ENCODE measurements around the gene GABRB3.

GABRB3 gene

GRCh38 chr15:26670116-26670515 lies 102.8 kb downstream of the GABRB3 start:
- no peak for DNase-seq

- no peak for DNase-seq
Observed at GRCh38 chr15:26667222-26667988, 105.5 kb downstream of the GABRB3 start.

GRCh38 chr15:26665957-26666791 lies 106.7 kb downstream of the GABRB3 start:
- DNase-seq = no peak

GRCh38 chr15:26662283-26662682 lies 110.6 kb downstream of the GABRB3 start:
- DNase-seq = no peak

- no peak for DNase-seq
Observed at GRCh38 chr15:26661748-26662147, 111.1 kb downstream of the GABRB3 start.

GRCh38 chr15:26661107-26661506 lies 111.8 kb downstream of the GABRB3 start:
- DNase-seq = no peak

GRCh38 chr15:26660241-26660640 lies 112.6 kb downstream of the GABRB3 start:
- no peak for DNase-seq

- no peak for DNase-seq
Observed at GRCh38 chr15:26658290-26658689, 114.6 kb downstream of the GABRB3 start.

- no peak for DNase-seq
Observed at GRCh38 chr15:26656080-26656479, 116.8 kb downstream of the GABRB3 start.

GRCh38 chr15:26651909-26652308 lies 121.0 kb downstream of the GABRB3 start:
- DNase-seq = no peak

- DNase-seq = no peak
Observed at GRCh38 chr15:26648676-26649075, 124.2 kb downstream of the GABRB3 start.

- DNase-seq = no peak
Observed at GRCh38 chr15:26644948-26645347, 127.9 kb downstream of the GABRB3 start.

GRCh38 chr15:26641144-26641543 lies 131.7 kb downstream of the GABRB3 start:
- DNase-seq = no peak

GRCh38 chr15:26640601-26641000 lies 132.3 kb downstream of the GABRB3 start:
- no peak for DNase-seq

GRCh38 chr15:26639966-26640365 lies 132.9 kb downstream of the GABRB3 start:
- no peak for DNase-seq

- DNase-seq = no peak
Observed at GRCh38 chr15:26635614-26636013, 137.3 kb downstream of the GABRB3 start.

- no peak for DNase-seq
Observed at GRCh38 chr15:26635105-26635504, 137.8 kb downstream of the GABRB3 start.

- no peak for DNase-seq
Observed at GRCh38 chr15:26634319-26634718, 138.5 kb downstream of the GABRB3 start.

GRCh38 chr15:26632500-26632899 lies 140.4 kb downstream of the GABRB3 start:
- no peak for DNase-seq

- DNase-seq = no peak
Observed at GRCh38 chr15:26631894-26632293, 141.0 kb downstream of the GABRB3 start.

- DNase-seq = no peak
Observed at GRCh38 chr15:26630857-26631256, 142.0 kb downstream of the GABRB3 start.

- DNase-seq = no peak
Observed at GRCh38 chr15:26628879-26629529, 143.9 kb downstream of the GABRB3 start.

- DNase-seq = no peak
Observed at GRCh38 chr15:26628071-26628470, 144.8 kb downstream of the GABRB3 start.

GRCh38 chr15:26624128-26624527 lies 148.7 kb downstream of the GABRB3 start:
- no peak for DNase-seq

All from NCI-H1092 (cell line).